Stimulated activated CD4-positive, alpha-beta T cell treated with anti-CD3 and anti-CD28 coated beads, Interleukin-1b, Interleukin-23, amount 100 ng/mL, for 1 hour (primary cell): Measurements from ENCODE around the gene DNAH8.
"Not testable (repeated sequence)": the region's sequence is repeated elsewhere in the genome, so short reads cannot be mapped to it uniquely, and the experiment has no call there.

Experiments used
- DNase-seq, 2 donors: peaks; one replicate each; pipeline ENCODE4 v3.0.0-alpha.2; 2020; ENCODE audit warnings: low read depth in 2 of 2

The DNAH8 gene

DNA sequence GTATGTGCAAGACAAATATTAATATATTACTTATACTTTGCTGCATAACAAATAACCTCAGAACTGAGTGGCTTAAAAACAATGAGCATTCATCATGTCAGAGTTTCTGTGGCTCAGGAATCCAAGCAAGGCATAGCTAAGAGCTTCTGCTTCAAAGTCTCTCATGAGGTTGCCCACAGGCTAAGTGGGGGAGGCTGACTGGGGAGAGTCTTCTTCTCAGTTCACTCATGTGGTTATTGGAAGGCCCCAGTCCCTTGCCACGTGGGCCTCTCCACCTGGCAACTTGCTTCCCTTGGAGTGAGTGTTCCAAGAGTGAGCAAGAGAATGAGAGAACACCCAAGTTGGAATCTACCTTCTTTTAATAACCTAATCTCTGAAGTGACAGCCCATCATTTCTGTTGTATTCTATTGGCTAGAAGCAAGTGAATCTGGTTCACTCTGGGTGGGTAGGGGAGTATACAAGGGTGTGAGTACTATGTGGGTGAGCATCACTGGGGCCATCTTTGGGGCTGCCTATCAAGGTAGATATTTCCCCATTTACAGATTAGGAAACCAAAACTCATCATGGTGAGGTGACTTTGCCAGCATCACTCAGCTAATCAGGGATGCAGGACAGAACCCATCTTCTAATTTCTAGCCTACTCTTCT is 36.0 kb downstream of the DNAH8 start:
- DNase-seq: no peak

DNA sequence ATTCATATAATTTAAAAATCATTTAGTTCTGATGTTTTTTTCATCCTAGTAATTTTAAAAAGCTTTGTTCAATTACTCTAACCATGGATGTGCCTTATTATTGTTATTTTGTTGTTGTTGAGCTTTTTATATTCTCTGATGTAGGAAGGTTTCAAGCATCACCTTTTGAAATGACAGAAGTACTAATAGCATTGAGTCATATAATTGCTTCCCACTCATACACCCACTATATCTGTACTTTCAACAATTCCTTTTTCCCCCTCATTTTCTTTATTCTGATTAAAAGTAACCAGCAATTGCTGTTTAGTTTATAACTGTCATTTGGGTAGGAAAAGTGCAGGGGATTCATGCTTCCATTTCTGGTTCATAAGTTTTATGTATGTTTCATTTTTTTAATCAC is 38.6 kb downstream of the DNAH8 start:
- no peak for DNase-seq

- DNase-seq: no peak
These were observed 40.1 kb downstream of the DNAH8 start for GRCh38 chr6:38755207-38755606.

- DNase-seq: no peak
These were observed 40.8 kb downstream of the DNAH8 start for GRCh38 chr6:38755874-38756273.

DNA sequence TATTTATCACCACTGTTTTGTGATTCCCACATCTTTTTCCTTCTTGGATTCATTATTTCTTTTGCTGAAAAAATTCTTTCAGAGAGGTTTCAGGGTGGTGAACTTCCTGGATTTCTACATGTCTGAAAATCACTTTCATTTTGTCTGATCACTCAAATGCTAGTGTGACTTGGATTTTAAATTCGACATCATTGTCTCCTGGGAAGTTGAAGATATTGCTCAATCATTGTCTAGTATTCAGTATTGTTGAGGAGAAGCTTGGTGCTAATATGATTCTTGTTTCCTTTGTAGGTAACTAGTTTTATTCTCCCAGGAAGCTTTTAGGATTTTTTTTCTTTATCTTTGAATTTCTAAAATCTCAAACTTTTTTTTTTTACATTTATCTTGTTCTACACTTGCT is 45.0 kb downstream of the DNAH8 start:
- DNase-seq: no peak

DNA sequence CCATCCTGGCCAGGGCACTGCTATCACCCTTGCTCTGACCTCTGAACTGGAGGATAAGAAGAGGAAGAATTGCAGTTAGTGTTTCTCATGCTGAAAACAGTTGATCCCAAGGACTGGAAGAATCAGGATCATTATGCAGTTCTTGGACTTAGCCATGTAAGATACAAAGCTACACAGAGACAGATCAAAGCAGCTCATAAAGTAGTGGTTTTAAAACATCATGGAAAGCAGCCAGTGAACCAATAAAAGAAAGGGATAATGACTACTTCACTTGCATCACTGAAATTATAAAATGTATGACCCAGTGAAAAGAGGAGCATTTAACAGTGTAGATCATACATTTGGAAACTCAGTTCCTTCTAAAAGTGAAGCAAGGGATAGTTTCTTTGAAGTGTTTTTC is 47.7 kb downstream of the DNAH8 start:
- DNase-seq: no peak

DNA sequence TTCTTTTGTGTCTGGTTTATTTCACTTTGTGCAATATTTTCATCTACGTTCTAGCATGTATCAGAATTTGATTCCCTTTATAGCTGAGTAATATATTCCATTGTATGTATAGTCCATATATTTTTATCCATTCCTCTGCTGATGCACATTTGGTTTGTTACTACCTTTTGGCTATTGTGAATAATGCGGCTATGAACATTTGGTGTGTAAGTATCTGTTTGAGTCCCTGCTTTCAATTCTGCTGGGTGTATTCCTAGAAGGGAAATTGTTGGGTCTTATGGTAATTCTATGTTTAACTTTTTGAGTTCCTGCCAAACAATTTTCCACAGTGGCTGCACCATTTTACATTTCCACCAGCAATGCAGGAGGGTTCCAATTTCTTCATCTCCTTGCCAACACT is 52.4 kb downstream of the DNAH8 start:
- DNase-seq: no peak

- DNase-seq: no peak
These were observed 58.2 kb downstream of the DNAH8 start for GRCh38 chr6:38773338-38773737.

- DNase-seq: no peak
These were observed 60.0 kb downstream of the DNAH8 start for GRCh38 chr6:38774929-38775707.

DNA sequence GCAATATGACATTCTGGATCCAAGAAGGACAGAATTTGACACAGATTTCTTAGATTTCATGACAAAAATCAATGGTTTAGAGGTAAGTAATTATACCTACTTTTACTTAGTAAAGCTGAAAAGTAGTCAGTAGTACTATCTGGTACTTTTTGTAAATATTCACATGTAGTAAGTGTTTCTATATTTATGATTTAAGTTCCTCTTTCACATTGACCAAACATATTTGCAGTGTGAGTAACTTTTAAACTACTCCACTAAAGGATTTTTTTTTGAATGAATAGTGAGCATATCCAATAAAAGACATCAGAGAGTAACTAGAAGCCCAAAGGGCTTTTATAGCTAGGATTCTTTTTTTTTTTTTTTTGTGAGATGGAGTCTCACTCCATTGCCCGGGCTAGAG is 60.8 kb downstream of the DNAH8 start:
- DNase-seq: no peak

- DNase-seq: no peak
These were observed 61.4 kb downstream of the DNAH8 start for GRCh38 chr6:38776515-38776914.

DNA sequence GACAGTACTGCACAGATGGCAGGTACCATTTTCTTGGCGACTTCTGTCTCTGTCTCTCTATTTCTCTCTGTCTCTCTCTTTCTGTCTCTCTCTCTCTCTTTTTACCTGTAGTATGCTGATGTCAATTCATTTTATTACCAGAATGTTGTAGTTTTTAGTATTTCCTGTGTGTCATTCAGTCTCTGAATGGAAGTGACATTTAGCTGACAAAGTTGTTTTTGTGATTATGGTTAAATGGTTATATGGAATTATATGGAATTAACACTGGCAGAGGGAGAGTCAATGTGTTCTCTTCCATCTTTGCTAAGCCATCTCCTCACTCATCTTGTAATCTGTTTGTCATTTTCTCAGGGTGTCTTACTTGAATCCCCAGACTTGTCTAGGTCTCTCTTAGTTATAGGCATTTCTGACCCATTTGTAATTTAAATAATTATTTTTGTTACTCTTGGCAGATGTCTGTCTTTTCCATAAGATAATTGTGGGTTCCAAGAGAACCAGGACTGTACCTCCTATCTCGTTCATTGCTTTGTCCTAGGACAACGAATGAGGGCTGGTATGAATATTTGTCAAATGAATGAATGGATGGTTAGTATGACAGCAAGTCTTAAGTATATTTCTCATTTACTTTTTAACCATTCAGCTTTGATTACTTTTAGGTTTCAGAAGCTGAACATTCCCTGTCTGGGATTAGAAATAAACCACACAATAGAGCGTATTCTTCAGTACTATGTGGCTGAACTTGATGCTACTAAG is 64.4 kb downstream of the DNAH8 start:
- no peak for DNase-seq

GRCh38 chr6:38782616-38783015 is 67.5 kb downstream of the DNAH8 start:
- DNase-seq: no peak

- no peak for DNase-seq
These were observed 68.5 kb downstream of the DNAH8 start for GRCh38 chr6:38783443-38784228.

DNA sequence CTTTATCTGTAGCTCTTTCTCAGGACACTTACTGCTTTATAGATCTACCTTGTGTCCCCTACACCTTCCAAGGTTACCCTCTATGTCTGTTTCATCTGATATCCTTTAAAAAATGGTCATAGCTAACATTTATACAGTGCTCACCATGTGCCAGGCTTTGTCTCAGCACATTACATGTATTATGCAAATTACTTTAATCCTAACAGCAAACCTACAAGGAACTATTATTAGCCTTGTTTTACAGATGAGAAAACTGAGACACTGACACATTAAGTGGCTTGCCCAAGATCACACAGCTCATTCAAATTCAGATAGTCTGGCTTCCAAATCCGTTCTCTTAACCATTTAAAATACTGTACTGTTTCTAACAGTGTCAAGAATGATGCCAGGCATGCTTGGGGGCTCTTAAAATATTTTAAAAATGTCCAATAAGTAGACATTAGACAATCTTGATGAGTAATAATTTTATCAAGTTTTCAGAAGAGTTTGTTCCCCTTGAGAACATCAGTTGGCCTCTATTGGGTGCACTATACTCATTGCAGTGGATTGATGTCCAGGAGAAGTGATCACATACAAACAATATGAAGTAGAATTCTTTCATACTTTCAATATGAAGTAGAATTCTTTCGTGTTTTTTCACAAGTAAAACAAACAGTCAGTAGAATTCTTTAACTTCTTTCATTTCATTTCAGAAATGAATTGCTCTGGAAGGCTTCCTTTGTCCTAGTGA is 69.6 kb downstream of the DNAH8 start:
- no peak for DNase-seq

DNA sequence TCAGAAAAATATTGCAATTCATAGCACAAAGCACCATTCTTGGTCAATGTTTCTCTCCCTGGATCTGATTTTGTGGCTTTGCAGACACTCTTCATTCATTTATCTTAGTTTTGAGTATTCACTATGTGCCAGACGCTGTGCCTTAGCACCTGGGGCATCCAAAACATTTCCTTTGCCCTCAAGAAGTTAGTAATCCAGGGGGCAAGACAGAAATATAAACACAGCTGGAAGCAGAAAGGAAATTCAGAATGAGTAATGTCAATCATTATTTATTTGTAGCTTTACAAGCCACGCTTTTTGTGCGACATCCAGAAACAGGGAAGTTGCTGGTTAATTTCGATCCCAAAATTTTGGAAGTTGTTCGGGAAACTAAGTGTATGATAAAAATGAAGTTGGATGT is 71.4 kb downstream of the DNAH8 start:
- no peak for DNase-seq

DNA sequence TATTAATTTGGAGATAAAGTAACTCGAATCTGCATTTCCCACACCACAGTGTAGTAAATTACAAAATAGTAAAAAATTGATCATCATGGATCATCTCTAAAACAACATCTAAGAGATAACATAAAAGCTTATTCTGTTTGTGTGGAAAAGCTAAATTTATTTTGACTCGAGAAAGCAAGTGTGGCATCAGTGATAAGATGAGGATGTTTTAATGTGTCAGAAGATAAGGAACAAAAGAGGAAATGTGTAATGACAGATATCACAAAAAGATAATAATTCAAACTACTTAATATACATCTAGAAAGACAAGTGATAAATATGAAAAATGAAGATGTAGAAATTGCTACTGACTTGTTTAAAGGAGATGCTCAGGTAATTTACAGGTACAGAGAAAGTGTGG is 74.1 kb downstream of the DNAH8 start:
- DNase-seq: no peak

DNA sequence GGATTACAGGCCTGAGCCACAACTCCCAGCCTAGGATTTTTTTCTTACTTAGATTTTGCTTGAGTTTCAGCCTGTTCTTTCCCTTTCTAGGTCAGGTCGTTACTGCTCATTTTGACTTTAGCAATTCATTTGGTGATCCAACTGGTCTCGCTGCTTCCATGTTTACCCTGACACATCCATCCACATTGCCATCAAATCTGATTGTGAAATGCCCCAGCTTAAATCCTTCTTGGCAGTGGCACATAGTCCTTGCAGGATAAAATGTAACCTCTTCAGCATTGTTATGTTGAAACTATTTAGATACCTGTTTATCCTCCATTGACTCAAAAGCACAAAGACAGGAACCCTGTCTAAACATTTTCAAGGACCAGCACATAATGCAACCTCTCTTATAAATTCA is 77.2 kb downstream of the DNAH8 start:
- DNase-seq: no peak

- DNase-seq: no peak
These were observed 79.6 kb downstream of the DNAH8 start for GRCh38 chr6:38794682-38795081.

- no peak for DNase-seq
These were observed 80.9 kb downstream of the DNAH8 start for GRCh38 chr6:38796006-38796405.

DNA sequence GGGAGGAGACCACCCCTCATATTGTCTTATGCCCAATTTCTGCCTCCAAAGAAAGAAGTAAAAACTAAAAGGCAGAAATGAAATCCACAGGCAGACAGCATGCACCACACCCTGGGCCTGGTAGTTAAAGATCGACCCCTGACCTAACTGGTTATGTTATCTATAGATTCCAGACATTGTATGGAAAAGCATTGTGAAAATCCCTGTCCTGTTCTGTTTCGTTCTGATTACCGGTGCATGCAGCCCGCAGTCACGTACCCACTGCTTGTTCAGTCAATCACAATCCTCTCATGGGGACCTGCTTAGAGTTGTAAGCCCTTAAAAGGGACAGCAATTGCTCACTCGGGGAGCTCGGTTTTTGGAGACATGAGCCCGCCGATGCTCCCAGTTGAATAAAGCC is 81.3 kb downstream of the DNAH8 start:
- not testable (repeated sequence) for DNase-seq
